Breast epithelium (tissue), 3 donors: ENCODE results near the gene MCL1.

Experiments
- CTCF ChIP-seq, 3 donors: fragments of 450-650 bp; IDR thresholded peaks; one replicate each; pipeline ENCODE4 v1.5.1; 2016 to 2017; ENCODE audit warnings: antibody characterized with exemption in 3 of 3, mild to moderate bottlenecking in 3 of 3, moderate library complexity in 3 of 3
- POLR2A ChIP-seq: fragments of 450-650 bp; IDR thresholded peaks from one replicate; pipeline ENCODE4 v1.6.1; 2016; ENCODE audit warnings: antibody characterized with exemption, mild to moderate bottlenecking, moderate library complexity

- TF ChIP-seq CTCF (IDR thresholded peaks at IDR 0.05): no peak
- TF ChIP-seq POLR2A: no peak
These were observed 31.2 kb upstream of the MCL1 start for GRCh38 chr1:150610576-150610975.
